HEK293T (cell line): ENCODE data around the gene EXD3.

ENCODE experiments used
- BHLHE40 ChIP-seq: fragments of 450-650 bp; IDR thresholded peaks from 2 replicates; pipeline ENCODE4 v1.6.1; 2016; ENCODE audit warnings: mild to moderate bottlenecking, moderate library complexity, borderline replicate concordance
- ELF4 ChIP-seq: fragments of 450-650 bp; IDR thresholded peaks from 2 replicates; pipeline ENCODE4 v1.6.1; 2017; ENCODE audit warnings: antibody characterized with exemption
- FOXM1 ChIP-seq: fragments of 450-650 bp; IDR thresholded peaks from 2 replicates; pipeline ENCODE4 v1.6.1; 2017; ENCODE audit warnings: mild to moderate bottlenecking, borderline replicate concordance
- PKNOX1 ChIP-seq: fragments of 450-650 bp; IDR thresholded peaks from 2 replicates; pipeline ENCODE4 v1.6.1; 2016
- SP1 ChIP-seq: fragments of 450-650 bp; IDR thresholded peaks from 2 replicates; pipeline ENCODE4 v1.6.1; 2017
- SUZ12 ChIP-seq: fragments of 450-650 bp; IDR thresholded peaks from 2 replicates; pipeline ENCODE4 v1.6.1; 2016; ENCODE audit warnings: mild to moderate bottlenecking
- TARDBP ChIP-seq: fragments of 450-650 bp; IDR thresholded peaks from 2 replicates; pipeline ENCODE4 v1.6.1; 2016

GRCh38 chr9:137305798-137306065 lies 117.2 kb downstream of the EXD3 start:
- TF ChIP-seq SP1 (no peak), ELF4 (no peak), TARDBP (no peak), SUZ12 (no peak), FOXM1 (no peak), PKNOX1 (no peak), BHLHE40 (no peak)
